ENCODE measurements around the gene OR5L1.

- TF ChIP-seq POLR2AphosphoS5 (IDR thresholded peaks at IDR 0.05; ENCODE audit: insufficient read depth in 1 of 2, low read depth in 1 of 2) (no peak), CTCF (IDR thresholded peaks at IDR 0.05) (no peak)
These were observed 38.0 kb upstream of the OR5L1 start, which contains the start of gene OR5D13 for GRCh38 chr11:55773138-55773537.
